MM.1S (cell line): ENCODE measurements around the gene GID8.

Experiments used
- DNase-seq: peaks from one replicate; pipeline ENCODE4 v3.0.0-alpha.2; 2015
- H2AFZ ChIP-seq: fragments of 300-600 bp; sonication (generic); 2 replicates; pipeline ENCODE4 v1.6.0; 2016; ENCODE audit warnings: antibody characterized with exemption, low read length
- H3F3A ChIP-seq: fragments of 300-600 bp; sonication (generic); 2 replicates; pipeline ENCODE4 v1.6.1; 2016; ENCODE audit warnings: mild to moderate bottlenecking, antibody characterized with exemption, low read length, moderate library complexity, mixed read lengths; ENCODE audit not compliant: insufficient read depth
- H3K27ac ChIP-seq: fragments of 300-600 bp; sonication (generic); 2 replicates; pipeline ENCODE4 v1.5.1; 2016; ENCODE audit warnings: mild to moderate bottlenecking, low read length
- H3K27me3 ChIP-seq: fragments of 300-600 bp; sonication (generic); replicated peaks from 2 replicates; pipeline ENCODE4 v1.6.0; 2016; ENCODE audit warnings: low read length; ENCODE audit not compliant: insufficient read depth
- H3K36me3 ChIP-seq: fragments of 300-600 bp; sonication (generic); replicated peaks from 2 replicates; pipeline ENCODE4 v1.6.1; 2016; ENCODE audit warnings: mild to moderate bottlenecking, low read length, mixed read lengths; ENCODE audit not compliant: insufficient read depth
- H3K4me1 ChIP-seq: fragments of 300-600 bp; sonication (generic); 2 replicates; pipeline ENCODE4 v1.6.1; 2016; ENCODE audit warnings: low read length, mixed read lengths
- H3K4me2 ChIP-seq: fragments of 300-600 bp; sonication (generic); 2 replicates; pipeline ENCODE4 v1.6.0; 2016; ENCODE audit warnings: low read depth, low read length
- H3K4me3 ChIP-seq: fragments of 300-600 bp; sonication (generic); 2 replicates; pipeline ENCODE4 v1.5.1; 2016; ENCODE audit warnings: low read length, mixed read lengths
- H3K79me2 ChIP-seq: fragments of 300-600 bp; sonication (generic); 2 replicates; pipeline ENCODE4 v1.6.1; 2016; ENCODE audit warnings: mixed run types, low read length, mixed read lengths
- H3K9ac ChIP-seq: fragments of 300-600 bp; sonication (generic); 2 replicates; pipeline ENCODE4 v1.6.1; 2016; ENCODE audit warnings: low read length, mixed read lengths
- H3K9me2 ChIP-seq: fragments of 300-600 bp; sonication (generic); replicated peaks from 2 replicates; pipeline ENCODE4 v1.6.1; 2016; ENCODE audit warnings: mild to moderate bottlenecking, low read length, mixed read lengths; ENCODE audit not compliant: insufficient read depth
- H3K9me3 ChIP-seq: fragments of 300-600 bp; sonication (generic); replicated peaks from 2 replicates; pipeline ENCODE4 v1.6.1; 2016; ENCODE audit warnings: mild to moderate bottlenecking, low read length, mixed read lengths; ENCODE audit not compliant: insufficient read depth
- H4K20me1 ChIP-seq: fragments of 300-600 bp; sonication (generic); 2 replicates; pipeline ENCODE4 v1.6.1; 2016; ENCODE audit warnings: mild to moderate bottlenecking, low read length, moderate library complexity, mixed read lengths; ENCODE audit not compliant: insufficient read depth
- CTCF ChIP-seq: fragments of 300-600 bp; sonication (generic); IDR thresholded peaks from 2 replicates; pipeline ENCODE4 v1.5.1; 2016; ENCODE audit warnings: antibody characterized with exemption, low read length, mixed read lengths
- EZH2 ChIP-seq: fragments of 300-600 bp; sonication (generic); optimal IDR thresholded peaks from 2 replicates; pipeline ENCODE3; 2017; ENCODE audit warnings: low read depth, mild to moderate bottlenecking, antibody characterized with exemption, low read length, mixed read lengths
- EZH2phosphoT487 ChIP-seq: fragments of 300-600 bp; sonication (generic); IDR thresholded peaks from 2 replicates; pipeline ENCODE4 v1.6.1; 2018; ENCODE audit warnings: antibody characterized with exemption, low read length

GID8 gene

GRCh38 chr20:62894261-62894660 lies 43.7 kb upstream of the GID8 start:
- Histone ChIP-seq H3K9me2 (no peaks in the 10 kb centered on the region), H3K4me1 (peaks cover 1% of the 10 kb centered on the region; the same call in 1 of the 2 replicates), H3K36me3 (peaks cover 12% of the 10 kb centered on the region), H3K4me3 (no peak overlapping the region), H3K9ac (no peak overlapping the region), H3K9me3 (no peaks in the 10 kb centered on the region), H2AFZ (no peak overlapping the region), H3K79me2 (no peaks in the 10 kb centered on the region), H4K20me1 (no peaks in the 10 kb centered on the region; the same call in 1 of the 2 replicates), H3K27ac (no peak overlapping the region), H3F3A (no peaks in the 10 kb centered on the region), H3K4me2 (no peak overlapping the region), H3K27me3 (no peaks in the 10 kb centered on the region)
- TF ChIP-seq EZH2phosphoT487, result no peak
- no peak for TF ChIP-seq CTCF
- no peak for TF ChIP-seq EZH2
- DNase-seq, result no peak

- TF ChIP-seq EZH2phosphoT487 (no peak), CTCF (no peak), EZH2 (no peak)
- Histone ChIP-seq H3K36me3 (peaks cover 12% of the 10 kb centered on the region), H3K9ac (no peak overlapping the region)
Measured at GRCh38 chr20:62895539-62895938, 42.4 kb upstream of the GID8 start.

GRCh38 chr20:62896526-62896925 lies 41.4 kb upstream of the GID8 start:
- Histone ChIP-seq H4K20me1 (no peaks in the 10 kb centered on the region), H3K27me3 (no peaks in the 10 kb centered on the region), H3K27ac (no peak overlapping the region), H3K9me3 (no peaks in the 10 kb centered on the region), H3F3A (peaks cover 11% of the 10 kb centered on the region; the same call in 1 of the 2 replicates), H3K4me2 (no peak overlapping the region), H3K36me3 (peaks cover 12% of the 10 kb centered on the region), H3K9me2 (no peaks in the 10 kb centered on the region), H3K4me3 (no peak overlapping the region), H2AFZ (no peak overlapping the region), H3K79me2 (no peaks in the 10 kb centered on the region), H3K9ac (no peak overlapping the region), H3K4me1 (peaks cover 10% of the 10 kb centered on the region)
- no peak for DNase-seq
- TF ChIP-seq EZH2, result no peak
- no peak for TF ChIP-seq EZH2phosphoT487

More at GRCh38 chr20:62895539-62895938, 42.4 kb upstream of the GID8 start:
- Histone ChIP-seq H2AFZ (no peak overlapping the region), H3K4me2 (no peak overlapping the region), H3K9me3 (no peaks in the 10 kb centered on the region), H3K4me1 (peaks cover 10% of the 10 kb centered on the region), H3K9me2 (no peaks in the 10 kb centered on the region), H3F3A (0 out of 2 replicates have a peak, but pooled peaks cover under 1% of the 10 kb centered on the region), H3K4me3 (no peak overlapping the region), H3K79me2 (no peaks in the 10 kb centered on the region), H3K27me3 (no peaks in the 10 kb centered on the region), H3K27ac (no peak overlapping the region), H4K20me1 (no peaks in the 10 kb centered on the region)
- no peak for DNase-seq

GRCh38 chr20:62897666-62898065 lies 40.3 kb upstream of the GID8 start:
- no peaks in the 10 kb centered on the region for H3K27me3 ChIP-seq
- H4K20me1 ChIP-seq, result no peaks in the 10 kb centered on the region
- H3K36me3 ChIP-seq, result peaks cover 11% of the 10 kb centered on the region
- H3K27ac ChIP-seq, result no peak overlapping the region
- H3K4me1 ChIP-seq, result peaks cover 10% of the 10 kb centered on the region
- H3K9me3 ChIP-seq, result no peaks in the 10 kb centered on the region
- H3K79me2 ChIP-seq, result no peaks in the 10 kb centered on the region
- no peaks in the 10 kb centered on the region for H3K9me2 ChIP-seq
- H3F3A ChIP-seq, result peaks cover 17% of the 10 kb centered on the region; the same call in 1 of the 2 replicates
- no peak for DNase-seq
- no peak for TF ChIP-seq EZH2
- TF ChIP-seq EZH2phosphoT487, result no peak
- no peak for TF ChIP-seq CTCF
- no peak overlapping the region for H3K4me3 ChIP-seq
- H2AFZ ChIP-seq, result no peak overlapping the region
- no peak overlapping the region for H3K4me2 ChIP-seq
- no peak overlapping the region for H3K9ac ChIP-seq
